ENCODE results near the gene HECW1.

Gene HECW1

DNA sequence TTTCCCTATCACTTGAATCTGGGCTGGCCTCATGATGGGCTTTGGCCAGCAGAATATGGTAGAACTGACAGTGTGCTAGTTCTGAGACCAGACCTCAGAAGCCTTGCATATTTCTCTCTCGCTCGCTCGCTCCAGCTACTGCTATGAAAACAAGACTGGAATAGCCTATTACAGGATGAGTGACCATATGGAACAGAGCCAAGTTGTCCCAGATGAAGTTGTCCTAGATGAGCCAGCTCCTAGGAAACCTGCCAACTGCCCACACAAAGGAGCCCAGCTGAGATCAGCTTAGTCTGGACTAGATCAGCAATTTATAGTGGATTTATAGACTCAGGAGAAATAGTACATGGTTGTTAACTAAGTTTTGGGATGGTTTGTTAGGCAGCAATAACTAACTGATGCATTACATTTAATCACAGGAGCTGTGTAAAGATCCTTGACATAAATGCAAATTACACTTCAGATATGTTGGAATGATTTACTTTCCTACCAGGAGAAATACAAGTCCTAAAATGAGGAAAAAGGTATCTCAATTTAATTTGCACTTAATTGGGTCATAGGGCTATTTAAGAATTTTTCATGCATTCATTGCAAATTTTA is 6.8 kb upstream of the HECW1 start (continued):
- TF ChIP-seq, protein P1, sequence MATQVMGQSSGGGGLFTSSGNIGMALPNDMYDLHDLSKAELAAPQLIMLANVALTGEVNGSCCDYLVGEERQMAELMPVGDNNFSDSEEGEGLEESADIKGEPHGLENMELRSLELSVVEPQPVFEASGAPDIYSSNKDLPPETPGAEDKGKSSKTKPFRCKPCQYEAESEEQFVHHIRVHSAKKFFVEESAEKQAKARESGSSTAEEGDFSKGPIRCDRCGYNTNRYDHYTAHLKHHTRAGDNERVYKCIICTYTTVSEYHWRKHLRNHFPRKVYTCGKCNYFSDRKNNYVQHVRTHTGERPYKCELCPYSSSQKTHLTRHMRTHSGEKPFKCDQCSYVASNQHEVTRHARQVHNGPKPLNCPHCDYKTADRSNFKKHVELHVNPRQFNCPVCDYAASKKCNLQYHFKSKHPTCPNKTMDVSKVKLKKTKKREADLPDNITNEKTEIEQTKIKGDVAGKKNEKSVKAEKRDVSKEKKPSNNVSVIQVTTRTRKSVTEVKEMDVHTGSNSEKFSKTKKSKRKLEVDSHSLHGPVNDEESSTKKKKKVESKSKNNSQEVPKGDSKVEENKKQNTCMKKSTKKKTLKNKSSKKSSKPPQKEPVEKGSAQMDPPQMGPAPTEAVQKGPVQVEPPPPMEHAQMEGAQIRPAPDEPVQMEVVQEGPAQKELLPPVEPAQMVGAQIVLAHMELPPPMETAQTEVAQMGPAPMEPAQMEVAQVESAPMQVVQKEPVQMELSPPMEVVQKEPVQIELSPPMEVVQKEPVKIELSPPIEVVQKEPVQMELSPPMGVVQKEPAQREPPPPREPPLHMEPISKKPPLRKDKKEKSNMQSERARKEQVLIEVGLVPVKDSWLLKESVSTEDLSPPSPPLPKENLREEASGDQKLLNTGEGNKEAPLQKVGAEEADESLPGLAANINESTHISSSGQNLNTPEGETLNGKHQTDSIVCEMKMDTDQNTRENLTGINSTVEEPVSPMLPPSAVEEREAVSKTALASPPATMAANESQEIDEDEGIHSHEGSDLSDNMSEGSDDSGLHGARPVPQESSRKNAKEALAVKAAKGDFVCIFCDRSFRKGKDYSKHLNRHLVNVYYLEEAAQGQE (tag by site-specific recombination; IDR thresholded peaks at IDR 0.05) = no peak
- no peak for TF ChIP-seq ZBTB17 (tag by site-specific recombination; IDR thresholded peaks at IDR 0.05)
- no peak for TF ChIP-seq ZFP37 (tag by site-specific recombination; IDR thresholded peaks at IDR 0.05)
- TF ChIP-seq ZNF433 (tag by site-specific recombination; IDR thresholded peaks at IDR 0.05; ENCODE audit: low read depth) = no peak
- TF ChIP-seq KLF17 (tag by site-specific recombination; IDR thresholded peaks at IDR 0.05) = no peak
- TF ChIP-seq SETDB1 (IDR thresholded peaks at IDR 0.05; ENCODE audit: insufficient read length, low read length) = peak; percentile 32
- no peak for TF ChIP-seq ZNF354C (tag by site-specific recombination; IDR thresholded peaks at IDR 0.05; ENCODE audit: borderline replicate concordance, low read depth)

DNA sequence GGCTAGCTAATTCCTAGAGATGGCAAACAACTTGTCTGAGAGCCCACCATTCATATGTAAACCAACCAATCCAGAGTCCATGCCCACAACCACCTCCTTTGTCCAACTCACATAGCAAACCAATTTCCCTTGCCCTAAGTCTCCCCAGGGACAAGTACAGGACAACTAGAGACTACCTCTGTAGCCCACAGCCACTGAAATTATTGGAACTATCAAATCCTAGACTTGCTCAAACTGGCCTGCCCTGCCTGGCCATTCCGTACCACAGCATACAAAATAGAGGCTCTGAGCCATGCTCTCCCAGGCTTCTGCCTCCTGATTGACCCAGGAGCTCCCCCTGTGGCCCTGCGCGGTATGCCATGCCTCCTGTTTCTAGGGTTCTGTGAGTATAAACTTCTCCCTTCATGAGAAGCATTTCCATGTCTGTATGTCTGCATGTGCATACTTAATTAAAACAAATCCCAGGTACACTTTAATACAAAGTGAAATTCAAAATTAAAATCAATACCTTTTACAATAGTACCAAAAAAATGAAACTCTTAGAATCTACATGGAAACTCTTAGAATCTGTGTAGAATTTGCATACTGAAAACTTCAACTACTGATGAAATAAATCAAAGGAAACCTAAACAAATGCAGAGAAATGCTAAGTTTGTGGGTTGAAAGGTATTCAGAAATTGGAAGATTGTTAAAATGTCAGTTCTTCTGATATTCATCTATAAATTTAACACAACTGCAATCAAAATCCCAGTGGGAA is 4.0 kb upstream of the HECW1 start:
- POLR2A ChIA-PET = no interaction called here
- CTCF ChIA-PET = interaction anchor here (0.5 to 2.7 kb wide), 34 partner anchors 9 to 1508 kb away, joined by 3 to 22 read pairs (median 4); no protein-coding TSS in a partner anchor

More for the DNA sequence above, 4.0 kb upstream of the HECW1 start:
- TF ChIP-seq ZNF266 (tag by site-specific recombination; IDR thresholded peaks at IDR 0.05; ENCODE audit: low read depth) (peak; percentile 61; the same call in 1 of the 2 replicates), ZNF148 (tag by site-specific recombination; IDR thresholded peaks at IDR 0.05; ENCODE audit: borderline replicate concordance) (no peak), ZNF660 (tag by site-specific recombination; IDR thresholded peaks at IDR 0.05) (0 out of 2 replicates have a peak, but pooled peaks have one; percentile 19), ZNF211 (tag by site-specific recombination; IDR thresholded peaks at IDR 0.05; ENCODE audit: low read depth) (no peak), GLIS1 (tag by site-specific recombination; IDR thresholded peaks at IDR 0.05) (peak; percentile 14; the same call in 1 of the 2 replicates), ZNF600 (tag by site-specific recombination; IDR thresholded peaks at IDR 0.05) (peak; percentile 89)
- TF ChIP-seq, protein P2, sequence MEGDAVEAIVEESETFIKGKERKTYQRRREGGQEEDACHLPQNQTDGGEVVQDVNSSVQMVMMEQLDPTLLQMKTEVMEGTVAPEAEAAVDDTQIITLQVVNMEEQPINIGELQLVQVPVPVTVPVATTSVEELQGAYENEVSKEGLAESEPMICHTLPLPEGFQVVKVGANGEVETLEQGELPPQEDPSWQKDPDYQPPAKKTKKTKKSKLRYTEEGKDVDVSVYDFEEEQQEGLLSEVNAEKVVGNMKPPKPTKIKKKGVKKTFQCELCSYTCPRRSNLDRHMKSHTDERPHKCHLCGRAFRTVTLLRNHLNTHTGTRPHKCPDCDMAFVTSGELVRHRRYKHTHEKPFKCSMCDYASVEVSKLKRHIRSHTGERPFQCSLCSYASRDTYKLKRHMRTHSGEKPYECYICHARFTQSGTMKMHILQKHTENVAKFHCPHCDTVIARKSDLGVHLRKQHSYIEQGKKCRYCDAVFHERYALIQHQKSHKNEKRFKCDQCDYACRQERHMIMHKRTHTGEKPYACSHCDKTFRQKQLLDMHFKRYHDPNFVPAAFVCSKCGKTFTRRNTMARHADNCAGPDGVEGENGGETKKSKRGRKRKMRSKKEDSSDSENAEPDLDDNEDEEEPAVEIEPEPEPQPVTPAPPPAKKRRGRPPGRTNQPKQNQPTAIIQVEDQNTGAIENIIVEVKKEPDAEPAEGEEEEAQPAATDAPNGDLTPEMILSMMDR (tag by site-specific recombination; IDR thresholded peaks at IDR 0.05) = peak; percentile 41; the same call in 1 of the 2 replicates
- no peak overlapping the region for H3K27ac ChIP-seq (ENCODE audit: extremely low read depth, low read depth, low read length)
- H3K4me1 ChIP-seq (ENCODE audit: control insufficient read depth, insufficient read depth, low read length) = no peaks in the 10 kb centered on the region
- no peaks in the 10 kb centered on the region for H3K9me3 ChIP-seq (ENCODE audit: control insufficient read depth, insufficient read depth, low read depth, low read length)
- no peaks in the 10 kb centered on the region for H3K36me3 ChIP-seq (ENCODE audit: control insufficient read depth in 2 of 2, insufficient read depth in 1 of 2, low read length in 2 of 2)
- H3K4me3 ChIP-seq (ENCODE audit: low read depth, low read length) = no peak overlapping the region
